ENCODE measurements around the gene SPHKAP.

DNA sequence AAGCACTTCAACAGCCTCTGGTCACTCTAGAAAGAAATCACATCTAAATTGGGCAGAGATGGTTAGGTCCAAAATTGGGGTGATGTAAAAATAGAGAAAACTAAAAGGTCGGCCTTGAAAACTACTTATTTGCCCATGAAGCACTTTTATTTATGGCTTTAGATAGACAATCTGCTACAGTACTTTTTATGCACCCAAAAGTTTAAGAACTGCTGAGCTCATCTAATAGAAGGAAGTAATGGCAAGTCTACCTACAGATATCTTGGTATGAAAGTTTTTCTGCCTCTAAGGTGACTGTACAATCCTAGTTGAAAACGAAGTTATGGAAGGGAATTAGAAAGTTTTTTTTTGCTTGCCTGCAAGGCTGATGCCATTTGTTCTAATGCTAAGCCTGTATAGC, 46.2 kb downstream of the SPHKAP start:
- TF ChIP-seq CTCF (IDR thresholded peaks at IDR 0.05) (no peak), POLR2A (IDR thresholded peaks at IDR 0.05) (no peak)
